Measurements from ENCODE around the gene KIAA2012.

The KIAA2012 gene

GRCh38 chr2:202088777-202089176 lies 15.7 kb downstream of the KIAA2012 start:
- Histone ChIP-seq H3K4me1 (no peaks in the 10 kb centered on the region), H3K9me3 (ENCODE audit: control insufficient read depth, low read length) (no peaks in the 10 kb centered on the region), H2AFZ (no peak overlapping the region), H3K36me3 (ENCODE audit: control insufficient read depth, insufficient read depth, low read length) (no peaks in the 10 kb centered on the region), H3K4me3 (ENCODE audit: low read depth, low read length) (no peak overlapping the region), H3K9ac (no peak overlapping the region), H3K27me3 (ENCODE audit: control insufficient read depth, insufficient read depth, low read length) (no peaks in the 10 kb centered on the region), H3K79me2 (no peaks in the 10 kb centered on the region), H3K27ac (no peak overlapping the region), H3K4me2 (ENCODE audit: low read length) (no peak overlapping the region)
- no peak for TF ChIP-seq CTCF (IDR thresholded peaks at IDR 0.05)

- Histone ChIP-seq H3K9ac (no peak overlapping the region), H3K4me3 (ENCODE audit: low read depth, low read length) (no peak overlapping the region), H3K27ac (no peak overlapping the region), H3K4me1 (no peaks in the 10 kb centered on the region), H3K9me3 (ENCODE audit: control insufficient read depth, low read length) (no peaks in the 10 kb centered on the region), H3K4me2 (ENCODE audit: low read length) (no peak overlapping the region), H3K79me2 (no peaks in the 10 kb centered on the region), H2AFZ (no peak overlapping the region), H3K27me3 (ENCODE audit: control insufficient read depth, insufficient read depth, low read length) (no peaks in the 10 kb centered on the region), H3K36me3 (ENCODE audit: control insufficient read depth, insufficient read depth, low read length) (no peaks in the 10 kb centered on the region)
- no peak for TF ChIP-seq CTCF (IDR thresholded peaks at IDR 0.05)
Measured at GRCh38 chr2:202090530-202090929, 17.5 kb downstream of the KIAA2012 start.

GRCh38 chr2:202091476-202091875 lies 18.4 kb downstream of the KIAA2012 start:
- H3K27ac ChIP-seq = no peak overlapping the region
- no peak for TF ChIP-seq CTCF (IDR thresholded peaks at IDR 0.05)
- no peak overlapping the region for H3K4me3 ChIP-seq (ENCODE audit: low read depth, low read length)
- no peaks in the 10 kb centered on the region for H3K79me2 ChIP-seq
- H3K36me3 ChIP-seq (ENCODE audit: control insufficient read depth, insufficient read depth, low read length) = no peaks in the 10 kb centered on the region
- H2AFZ ChIP-seq = no peak overlapping the region
- H3K9ac ChIP-seq = no peak overlapping the region
- no peaks in the 10 kb centered on the region for H3K4me1 ChIP-seq
- H3K9me3 ChIP-seq (ENCODE audit: control insufficient read depth, low read length) = no peaks in the 10 kb centered on the region
- H3K27me3 ChIP-seq (ENCODE audit: control insufficient read depth, insufficient read depth, low read length) = no peaks in the 10 kb centered on the region
- no peak overlapping the region for H3K4me2 ChIP-seq (ENCODE audit: low read length)

GRCh38 chr2:202094426-202094986 lies 21.5 kb downstream of the KIAA2012 start:
- no peak for TF ChIP-seq CTCF (IDR thresholded peaks at IDR 0.05)
- H3K27me3 ChIP-seq (ENCODE audit: control insufficient read depth, insufficient read depth, low read length) = no peaks in the 10 kb centered on the region
- no peak overlapping the region for H3K4me3 ChIP-seq (ENCODE audit: low read depth, low read length)
- no peaks in the 10 kb centered on the region for H3K79me2 ChIP-seq
- H3K9ac ChIP-seq = no peak overlapping the region
- H3K36me3 ChIP-seq (ENCODE audit: control insufficient read depth, insufficient read depth, low read length) = no peaks in the 10 kb centered on the region
- no peaks in the 10 kb centered on the region for H3K9me3 ChIP-seq (ENCODE audit: control insufficient read depth, low read length)
- H2AFZ ChIP-seq = no peak overlapping the region
- H3K4me1 ChIP-seq = no peaks in the 10 kb centered on the region
- H3K4me2 ChIP-seq (ENCODE audit: low read length) = no peak overlapping the region
- H3K27ac ChIP-seq = no peak overlapping the region

- TF ChIP-seq CTCF (IDR thresholded peaks at IDR 0.05) = no peak
- no peak overlapping the region for H3K4me3 ChIP-seq (ENCODE audit: low read depth, low read length)
- no peaks in the 10 kb centered on the region for H3K4me1 ChIP-seq
- H2AFZ ChIP-seq = no peak overlapping the region
- no peak overlapping the region for H3K4me2 ChIP-seq (ENCODE audit: low read length)
- H3K27me3 ChIP-seq (ENCODE audit: control insufficient read depth, insufficient read depth, low read length) = no peaks in the 10 kb centered on the region
- no peaks in the 10 kb centered on the region for H3K79me2 ChIP-seq
- H3K9ac ChIP-seq = no peak overlapping the region
- no peaks in the 10 kb centered on the region for H3K36me3 ChIP-seq (ENCODE audit: control insufficient read depth, insufficient read depth, low read length)
- H3K27ac ChIP-seq = no peak overlapping the region
- no peaks in the 10 kb centered on the region for H3K9me3 ChIP-seq (ENCODE audit: control insufficient read depth, low read length)
Measured at GRCh38 chr2:202095235-202095634, 22.2 kb downstream of the KIAA2012 start.
